Measurements from ENCODE around the gene SNF8.

Gene SNF8

GRCh38 chr17:48908047-48908843 is 36.4 kb downstream of the SNF8 start, which contains the start of gene UBE2Z (continued):
- TF ChIP-seq ZNF521 (tag by site-specific recombination; IDR thresholded peaks at IDR 0.05) (no peak), PRDM6 (tag by site-specific recombination; IDR thresholded peaks at IDR 0.05) (no peak), ZNF2 (tag by site-specific recombination; IDR thresholded peaks at IDR 0.05) (peak; percentile 63; the same call in 1 of the 2 replicates), ZNF214 (tag by site-specific recombination; IDR thresholded peaks at IDR 0.05; ENCODE audit: borderline replicate concordance) (no peak), ZNF423 (tag by site-specific recombination; IDR thresholded peaks at IDR 0.05) (no peak), YY2 (tag by site-specific recombination; IDR thresholded peaks at IDR 0.05) (peak; percentile 81), ZNF223 (tag by site-specific recombination; IDR thresholded peaks at IDR 0.05) (no peak), ZNF776 (tag by site-specific recombination; IDR thresholded peaks at IDR 0.05; ENCODE audit: borderline replicate concordance) (no peak), ZBTB1 (tag by site-specific recombination; IDR thresholded peaks at IDR 0.05) (no peak), ZNF10 (tag by site-specific recombination; IDR thresholded peaks at IDR 0.05) (no peak), ZNF354C (tag by site-specific recombination; IDR thresholded peaks at IDR 0.05; ENCODE audit: borderline replicate concordance, low read depth) (no peak), ZNF133 (tag by site-specific recombination; IDR thresholded peaks at IDR 0.05) (no peak), KLF17 (tag by site-specific recombination; IDR thresholded peaks at IDR 0.05) (peak; percentile 91), ZNF433 (tag by site-specific recombination; IDR thresholded peaks at IDR 0.05; ENCODE audit: low read depth) (no peak), EGR2 (tag by site-specific recombination; IDR thresholded peaks at IDR 0.05; ENCODE audit: low read depth) (peak; percentile 76), ZXDB (tag by site-specific recombination; IDR thresholded peaks at IDR 0.05) (peak; percentile 85), ZNF548 (tag by site-specific recombination; IDR thresholded peaks at IDR 0.05) (no peak), WT1 (tag by site-specific recombination; IDR thresholded peaks at IDR 0.05) (peak; percentile 62), ATF2 (tag by site-specific recombination; IDR thresholded peaks at IDR 0.05; ENCODE audit: low read depth) (no peak), ZSCAN4 (tag by site-specific recombination; IDR thresholded peaks at IDR 0.05) (0 out of 2 replicates have a peak, but pooled peaks have one; percentile 17), ZNF449 (tag by site-specific recombination; IDR thresholded peaks at IDR 0.05) (no peak), KLF8 (tag by site-specific recombination; IDR thresholded peaks at IDR 0.05) (peak; percentile 99), ZNF600 (tag by site-specific recombination; IDR thresholded peaks at IDR 0.05) (peak; percentile 97), ZBTB7A (tag by site-specific recombination; IDR thresholded peaks at IDR 0.05; ENCODE audit: low read depth) (no peak)
- TF ChIP-seq, protein P1, sequence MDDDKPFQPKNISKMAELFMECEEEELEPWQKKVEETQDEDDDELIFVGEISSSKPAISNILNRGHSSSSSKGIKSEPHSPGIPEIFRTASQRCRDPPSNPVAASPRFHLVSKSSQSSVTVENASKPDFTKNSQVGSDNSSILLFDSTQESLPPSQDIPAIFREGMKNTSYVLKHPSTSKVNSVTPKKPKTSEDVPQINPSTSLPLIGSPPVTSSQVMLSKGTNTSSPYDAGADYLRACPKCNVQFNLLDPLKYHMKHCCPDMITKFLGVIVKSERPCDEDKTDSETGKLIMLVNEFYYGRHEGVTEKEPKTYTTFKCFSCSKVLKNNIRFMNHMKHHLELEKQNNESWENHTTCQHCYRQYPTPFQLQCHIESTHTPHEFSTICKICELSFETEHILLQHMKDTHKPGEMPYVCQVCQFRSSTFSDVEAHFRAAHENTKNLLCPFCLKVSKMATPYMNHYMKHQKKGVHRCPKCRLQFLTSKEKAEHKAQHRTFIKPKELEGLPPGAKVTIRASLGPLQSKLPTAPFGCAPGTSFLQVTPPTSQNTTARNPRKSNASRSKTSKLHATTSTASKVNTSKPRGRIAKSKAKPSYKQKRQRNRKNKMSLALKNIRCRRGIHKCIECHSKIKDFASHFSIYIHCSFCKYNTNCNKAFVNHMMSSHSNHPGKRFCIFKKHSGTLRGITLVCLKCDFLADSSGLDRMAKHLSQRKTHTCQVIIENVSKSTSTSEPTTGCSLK (tag by site-specific recombination; IDR thresholded peaks at IDR 0.05), result no peak
- TF ChIP-seq, protein P2, sequence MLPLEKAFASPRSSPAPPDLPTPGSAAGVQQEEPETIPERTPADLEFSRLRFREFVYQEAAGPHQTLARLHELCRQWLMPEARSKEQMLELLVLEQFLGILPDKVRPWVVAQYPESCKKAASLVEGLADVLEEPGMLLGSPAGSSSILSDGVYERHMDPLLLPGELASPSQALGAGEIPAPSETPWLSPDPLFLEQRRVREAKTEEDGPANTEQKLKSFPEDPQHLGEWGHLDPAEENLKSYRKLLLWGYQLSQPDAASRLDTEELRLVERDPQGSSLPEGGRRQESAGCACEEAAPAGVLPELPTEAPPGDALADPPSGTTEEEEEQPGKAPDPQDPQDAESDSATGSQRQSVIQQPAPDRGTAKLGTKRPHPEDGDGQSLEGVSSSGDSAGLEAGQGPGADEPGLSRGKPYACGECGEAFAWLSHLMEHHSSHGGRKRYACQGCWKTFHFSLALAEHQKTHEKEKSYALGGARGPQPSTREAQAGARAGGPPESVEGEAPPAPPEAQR (tag by site-specific recombination; IDR thresholded peaks at IDR 0.05), result no peak

All from HEK293 (cell line).